Measurements from ENCODE around the gene LMNA. TPM values are rescaled to one million over a fixed set of nuclear protein-coding genes. Genes with fewer than 3 reads are reported as not detected.
"Not testable (repeated sequence)": the region's sequence is repeated elsewhere in the genome, so short reads cannot be mapped to it uniquely, and the experiment has no call there.

LMNA gene
- polyA plus RNA-seq, 1 experiment = 840 TPM

DNA sequence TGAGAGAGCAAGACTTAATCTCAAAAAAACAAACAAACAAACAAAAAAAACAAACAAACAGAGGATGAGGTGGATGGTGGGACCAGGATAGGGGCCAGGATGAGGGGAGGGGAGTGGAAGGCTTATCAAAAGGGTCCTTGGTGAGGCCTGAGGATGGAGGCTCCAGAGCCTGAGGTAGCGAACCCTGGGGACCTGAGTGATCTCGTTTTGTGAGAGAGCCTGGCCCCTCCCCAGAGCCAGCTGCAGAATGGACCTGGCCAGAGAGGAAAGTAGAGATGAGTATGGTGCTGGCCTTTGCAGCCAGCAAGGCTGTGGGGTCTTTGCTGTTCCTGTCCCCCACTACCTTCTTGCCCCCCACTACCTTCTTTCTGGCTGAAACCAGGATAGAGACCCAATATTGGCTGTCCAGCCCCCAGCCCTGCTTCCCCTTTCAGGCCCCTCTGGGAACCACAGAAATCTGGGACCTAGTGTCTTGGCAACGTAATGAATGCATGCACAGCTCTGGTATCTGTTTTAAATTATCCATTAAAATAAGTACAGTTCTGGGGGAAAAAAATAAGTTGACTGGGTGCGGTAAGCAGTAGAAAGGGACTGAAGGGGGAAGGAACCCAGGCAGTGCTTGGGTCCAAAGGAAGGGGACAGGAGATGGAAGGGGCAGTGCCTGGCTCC lies 1.1 kb upstream of the LMNA start:
- no peak for DNase-seq (ENCODE audit: low read depth)
- no peaks in the 10 kb centered on the region for H3K27me3 ChIP-seq (ENCODE audit: control insufficient read depth, insufficient read depth, low read length)
- ChIA-PET CTCF (interaction anchor here (0.6 to 33.9 kb wide), 4 partner anchors 10 to 771 kb away, joined by 3 to 983 read pairs (median 58); no protein-coding TSS in a partner anchor), POLR2A (interaction anchor here (1.0 to 1.3 kb wide), 2 partner anchors 10 to 13 kb away, joined by 3 to 6 read pairs; no protein-coding TSS in a partner anchor)
- H3K4me3 ChIP-seq (ENCODE audit: low read depth, low read length) = peak overlapping the region; percentile 100; the same call in 1 of the 2 replicates
- H3K36me3 ChIP-seq (ENCODE audit: control insufficient read depth, insufficient read depth, low read length) = no peaks in the 10 kb centered on the region
- TF ChIP-seq, protein P1, sequence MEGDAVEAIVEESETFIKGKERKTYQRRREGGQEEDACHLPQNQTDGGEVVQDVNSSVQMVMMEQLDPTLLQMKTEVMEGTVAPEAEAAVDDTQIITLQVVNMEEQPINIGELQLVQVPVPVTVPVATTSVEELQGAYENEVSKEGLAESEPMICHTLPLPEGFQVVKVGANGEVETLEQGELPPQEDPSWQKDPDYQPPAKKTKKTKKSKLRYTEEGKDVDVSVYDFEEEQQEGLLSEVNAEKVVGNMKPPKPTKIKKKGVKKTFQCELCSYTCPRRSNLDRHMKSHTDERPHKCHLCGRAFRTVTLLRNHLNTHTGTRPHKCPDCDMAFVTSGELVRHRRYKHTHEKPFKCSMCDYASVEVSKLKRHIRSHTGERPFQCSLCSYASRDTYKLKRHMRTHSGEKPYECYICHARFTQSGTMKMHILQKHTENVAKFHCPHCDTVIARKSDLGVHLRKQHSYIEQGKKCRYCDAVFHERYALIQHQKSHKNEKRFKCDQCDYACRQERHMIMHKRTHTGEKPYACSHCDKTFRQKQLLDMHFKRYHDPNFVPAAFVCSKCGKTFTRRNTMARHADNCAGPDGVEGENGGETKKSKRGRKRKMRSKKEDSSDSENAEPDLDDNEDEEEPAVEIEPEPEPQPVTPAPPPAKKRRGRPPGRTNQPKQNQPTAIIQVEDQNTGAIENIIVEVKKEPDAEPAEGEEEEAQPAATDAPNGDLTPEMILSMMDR (IDR thresholded peaks at IDR 0.05; ENCODE audit: insufficient read depth, low read depth, low read length) = no peak

DNA sequence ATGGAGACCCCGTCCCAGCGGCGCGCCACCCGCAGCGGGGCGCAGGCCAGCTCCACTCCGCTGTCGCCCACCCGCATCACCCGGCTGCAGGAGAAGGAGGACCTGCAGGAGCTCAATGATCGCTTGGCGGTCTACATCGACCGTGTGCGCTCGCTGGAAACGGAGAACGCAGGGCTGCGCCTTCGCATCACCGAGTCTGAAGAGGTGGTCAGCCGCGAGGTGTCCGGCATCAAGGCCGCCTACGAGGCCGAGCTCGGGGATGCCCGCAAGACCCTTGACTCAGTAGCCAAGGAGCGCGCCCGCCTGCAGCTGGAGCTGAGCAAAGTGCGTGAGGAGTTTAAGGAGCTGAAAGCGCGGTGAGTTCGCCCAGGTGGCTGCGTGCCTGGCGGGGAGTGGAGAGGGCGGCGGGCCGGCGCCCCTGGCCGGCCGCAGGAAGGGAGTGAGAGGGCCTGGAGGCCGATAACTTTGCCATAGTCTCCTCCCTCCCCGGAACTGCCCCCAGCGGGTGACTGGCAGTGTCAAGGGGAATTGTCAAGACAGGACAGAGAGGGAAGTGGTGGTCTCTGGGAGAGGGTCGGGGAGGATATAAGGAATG lies 505 bp downstream of the LMNA start:
- H3K4me3 ChIP-seq (ENCODE audit: low read depth, low read length) = peak overlapping the region; percentile 100
- H3K36me3 ChIP-seq (ENCODE audit: control insufficient read depth, insufficient read depth, low read length) = 0 out of 2 replicates have a peak, but pooled peaks cover under 1% of the 10 kb centered on the region
- no peak for DNase-seq (ENCODE audit: low read depth)
- ChIA-PET CTCF (interaction anchor here (1.3 to 33.9 kb wide), 4 partner anchors 8 to 27 kb away, joined by 4 to 983 read pairs (median 59); no protein-coding TSS in a partner anchor), POLR2A (interaction anchor here (0.6 to 1.3 kb wide), 4 partner anchors 8 to 103 kb away, joined by 5 to 6 read pairs (median 6); no protein-coding TSS in a partner anchor)
- TF ChIP-seq, protein P1 (IDR thresholded peaks at IDR 0.05; ENCODE audit: insufficient read depth, low read depth, low read length) = no peak
- no peaks in the 10 kb centered on the region for H3K27me3 ChIP-seq (ENCODE audit: control insufficient read depth, insufficient read depth, low read length)

DNA sequence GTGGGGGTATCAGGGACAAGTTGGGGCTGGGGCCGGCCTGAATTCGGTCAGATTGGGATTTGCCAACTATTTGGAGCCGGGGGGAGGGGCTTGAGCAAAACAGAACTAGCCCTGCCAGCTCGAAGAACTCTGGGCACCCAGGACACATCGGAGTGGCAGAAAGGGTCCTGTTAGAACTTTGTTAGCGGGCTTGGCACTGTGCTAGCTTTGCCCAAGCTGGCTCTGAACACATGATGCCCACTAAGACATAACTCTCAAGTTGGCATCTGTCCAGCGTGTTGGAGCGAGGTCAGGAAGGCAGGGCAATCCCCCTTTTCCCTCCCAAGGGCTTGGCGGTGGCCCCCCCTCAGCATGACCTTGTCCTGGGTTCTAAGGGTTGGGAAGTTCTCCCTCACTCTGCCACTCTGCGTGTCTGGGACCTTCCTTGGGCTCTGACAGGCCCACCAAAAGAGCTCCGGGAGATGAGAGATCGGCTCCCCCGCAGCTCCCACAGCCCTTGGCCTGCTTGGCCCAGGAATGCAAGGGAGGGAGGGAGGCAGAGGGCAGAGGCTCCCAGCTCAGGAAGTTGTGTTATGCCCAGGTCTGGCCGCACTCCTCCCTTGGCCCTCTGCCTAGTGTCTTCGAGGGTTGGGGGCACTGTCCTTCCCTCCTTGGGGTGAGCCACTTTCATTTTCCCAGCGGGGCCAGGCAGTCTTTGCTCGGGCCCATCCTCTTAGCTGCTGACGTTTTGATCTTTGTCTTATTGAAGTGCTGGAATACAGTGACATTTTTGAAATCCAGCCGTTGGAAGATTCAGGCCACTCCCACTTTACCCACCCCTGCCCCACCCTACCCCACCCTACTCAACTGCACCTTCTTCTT lies 1.2 kb downstream of the LMNA start:
- CTCF ChIA-PET = interaction anchor here (0.6 to 33.9 kb wide), 5 partner anchors 14 to 496 kb away, joined by 3 to 983 read pairs (median 3); no protein-coding TSS in a partner anchor

DNA sequence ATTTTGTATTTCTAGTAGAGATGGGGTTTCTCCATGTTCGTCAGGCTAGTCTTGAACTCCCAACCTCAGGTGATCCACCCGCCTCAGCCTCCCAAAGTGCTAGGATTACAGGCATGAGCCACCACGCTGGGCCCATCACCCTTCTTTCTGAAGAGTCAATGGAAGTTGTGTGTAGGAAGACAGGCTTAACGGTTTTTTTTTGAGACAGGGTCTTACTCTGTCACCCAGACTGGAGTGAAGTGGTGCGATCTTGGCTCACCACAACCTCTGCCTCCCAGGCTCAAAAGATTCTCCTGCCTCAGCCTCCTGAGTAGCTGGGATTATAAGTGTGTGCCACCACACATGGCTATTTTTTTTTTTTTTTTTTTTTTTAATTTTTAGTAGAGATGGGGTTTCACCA lies 2.2 kb downstream of the LMNA start:
- not testable (repeated sequence) for H3K27me3 ChIP-seq (ENCODE audit: control insufficient read depth, insufficient read depth, low read length); DNase-seq (ENCODE audit: low read depth); H3K36me3 ChIP-seq (ENCODE audit: control insufficient read depth, insufficient read depth, low read length)
- CTCF ChIA-PET = interaction anchor here (1.4 to 33.9 kb wide), 3 partner anchors 13 to 25 kb away, joined by 3 to 983 read pairs (median 113); no protein-coding TSS in a partner anchor
- peak overlapping the region; percentile 100 for H3K4me3 ChIP-seq (ENCODE audit: low read depth, low read length)
- POLR2A ChIA-PET = interaction anchor here (1.6 kb wide), 1 partner anchor 13 kb away, joined by 8 read pairs; no protein-coding TSS in a partner anchor

More for the DNA sequence above, 1.2 kb downstream of the LMNA start:
- TF ChIP-seq, protein P1 (IDR thresholded peaks at IDR 0.05; ENCODE audit: insufficient read depth, low read depth, low read length) = no peak
- POLR2A ChIA-PET = interaction anchor here (1.0 to 1.6 kb wide), 2 partner anchors 12 to 13 kb away, joined by 6 to 8 read pairs; no protein-coding TSS in a partner anchor
- no peak for DNase-seq (ENCODE audit: low read depth)
- 0 out of 2 replicates have a peak, but pooled peaks cover 3% of the 10 kb centered on the region for H3K36me3 ChIP-seq (ENCODE audit: control insufficient read depth, insufficient read depth, low read length)
- no peaks in the 10 kb centered on the region for H3K27me3 ChIP-seq (ENCODE audit: control insufficient read depth, insufficient read depth, low read length)
- H3K4me3 ChIP-seq (ENCODE audit: low read depth, low read length) = peak overlapping the region; percentile 100

All from BJ (cell line).